Measurements from ENCODE around the gene MED16.

DNA sequence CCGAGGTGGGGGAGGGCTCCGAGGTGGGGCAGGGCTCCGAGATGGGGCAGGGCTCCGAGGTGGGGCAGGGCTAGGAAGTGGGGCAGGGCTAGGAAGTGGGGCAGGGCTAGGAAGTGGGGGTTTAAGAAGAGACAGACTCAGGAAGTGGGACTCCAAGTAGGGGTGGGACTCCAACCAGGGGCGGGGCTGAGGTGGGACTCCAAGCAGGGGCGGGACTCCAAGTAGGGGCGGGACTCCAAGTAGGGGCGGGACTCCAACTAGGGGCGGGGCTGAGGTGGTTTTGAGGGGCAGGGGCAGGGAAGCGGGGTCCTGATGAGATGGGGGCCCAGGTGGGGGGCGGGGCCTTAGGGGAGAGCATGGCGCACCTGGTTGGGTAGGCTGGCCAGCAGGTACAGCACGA is 19.9 kb downstream of the MED16 start:
- TF ChIP-seq, protein P1, sequence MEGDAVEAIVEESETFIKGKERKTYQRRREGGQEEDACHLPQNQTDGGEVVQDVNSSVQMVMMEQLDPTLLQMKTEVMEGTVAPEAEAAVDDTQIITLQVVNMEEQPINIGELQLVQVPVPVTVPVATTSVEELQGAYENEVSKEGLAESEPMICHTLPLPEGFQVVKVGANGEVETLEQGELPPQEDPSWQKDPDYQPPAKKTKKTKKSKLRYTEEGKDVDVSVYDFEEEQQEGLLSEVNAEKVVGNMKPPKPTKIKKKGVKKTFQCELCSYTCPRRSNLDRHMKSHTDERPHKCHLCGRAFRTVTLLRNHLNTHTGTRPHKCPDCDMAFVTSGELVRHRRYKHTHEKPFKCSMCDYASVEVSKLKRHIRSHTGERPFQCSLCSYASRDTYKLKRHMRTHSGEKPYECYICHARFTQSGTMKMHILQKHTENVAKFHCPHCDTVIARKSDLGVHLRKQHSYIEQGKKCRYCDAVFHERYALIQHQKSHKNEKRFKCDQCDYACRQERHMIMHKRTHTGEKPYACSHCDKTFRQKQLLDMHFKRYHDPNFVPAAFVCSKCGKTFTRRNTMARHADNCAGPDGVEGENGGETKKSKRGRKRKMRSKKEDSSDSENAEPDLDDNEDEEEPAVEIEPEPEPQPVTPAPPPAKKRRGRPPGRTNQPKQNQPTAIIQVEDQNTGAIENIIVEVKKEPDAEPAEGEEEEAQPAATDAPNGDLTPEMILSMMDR (IDR thresholded peaks at IDR 0.05), result no peak
- TF ChIP-seq POLR2AphosphoS5 (IDR thresholded peaks at IDR 0.05), result no peak

Data from transverse colon (tissue), 4 donors.